ENCODE results near the gene LDHAL6A.

The LDHAL6A gene

GRCh38 chr11:18455686-18456372 lies at the start of gene LDHAL6A:
LDHAL6A (plus strand) TSS chr11:18455856; CDS start chr11:18456681, 825 bp downstream.
- DNase-seq = no peak

DNA sequence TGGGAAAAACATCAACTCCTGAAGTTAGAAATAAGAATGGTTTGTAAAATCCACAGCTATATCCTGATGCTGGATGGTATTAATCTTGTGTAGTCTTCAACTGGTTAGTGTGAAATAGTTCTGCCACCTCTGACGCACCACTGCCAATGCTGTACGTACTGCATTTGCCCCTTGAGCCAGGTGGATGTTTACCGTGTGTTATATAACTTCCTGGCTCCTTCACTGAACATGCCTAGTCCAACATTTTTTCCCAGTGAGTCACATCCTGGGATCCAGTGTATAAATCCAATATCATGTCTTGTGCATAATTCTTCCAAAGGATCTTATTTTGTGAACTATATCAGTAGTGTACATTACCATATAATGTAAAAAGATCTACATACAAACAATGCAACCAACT lies 48.3 kb upstream of the LDHAL6A start:
- peak; percentile 90 for DNase-seq

- no peak for DNase-seq
Measured at GRCh38 chr11:18408558-18409291, 46.9 kb upstream of the LDHAL6A start.

GRCh38 chr11:18416459-18416858 lies 39.2 kb upstream of the LDHAL6A start:
- DNase-seq = no peak

- no peak for DNase-seq
Measured at GRCh38 chr11:18419040-18419439, 36.6 kb upstream of the LDHAL6A start.

DNA sequence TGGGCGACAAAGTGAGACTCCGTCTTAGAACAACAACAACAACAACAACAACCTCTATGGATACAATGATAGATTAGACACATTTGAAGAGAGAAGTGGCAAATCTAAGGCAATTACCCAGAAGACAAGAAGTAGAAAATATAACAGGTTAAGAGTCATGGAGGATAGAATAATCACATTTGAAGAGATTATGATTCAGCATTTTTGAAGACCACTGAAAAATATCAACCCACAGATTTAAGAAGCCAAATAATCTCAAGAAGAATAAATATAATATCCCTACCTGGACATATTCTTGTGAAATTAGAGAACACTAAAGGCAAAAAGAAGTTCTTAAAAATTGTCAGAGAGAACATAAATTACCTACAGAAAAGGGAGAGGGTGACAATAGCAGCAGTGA lies 35.6 kb upstream of the LDHAL6A start:
- DNase-seq = no peak

GRCh38 chr11:18427240-18427639 lies 28.4 kb upstream of the LDHAL6A start:
- DNase-seq = no peak

DNA sequence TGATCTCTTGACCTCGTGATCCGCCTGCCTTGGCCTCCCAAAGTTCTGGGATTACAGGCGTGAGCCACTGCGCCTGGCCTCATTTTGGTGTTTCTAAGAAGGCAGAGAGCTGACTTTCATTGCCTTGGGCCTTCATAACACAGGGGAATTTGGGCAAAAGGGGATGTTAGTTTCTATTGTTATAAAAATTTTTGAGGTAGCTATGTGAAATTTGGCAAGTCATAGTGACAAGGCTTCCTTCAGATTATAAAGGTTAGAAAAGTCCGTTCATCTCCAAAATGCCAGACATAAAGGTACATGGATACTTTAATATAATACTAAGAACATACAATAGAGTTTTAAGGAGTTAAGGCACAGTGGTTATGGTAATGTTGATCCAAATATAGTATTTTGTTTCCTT lies 26.3 kb upstream of the LDHAL6A start:
- no peak for DNase-seq

GRCh38 chr11:18438691-18439090 lies 17.0 kb upstream of the LDHAL6A start:
- no peak for DNase-seq

DNA sequence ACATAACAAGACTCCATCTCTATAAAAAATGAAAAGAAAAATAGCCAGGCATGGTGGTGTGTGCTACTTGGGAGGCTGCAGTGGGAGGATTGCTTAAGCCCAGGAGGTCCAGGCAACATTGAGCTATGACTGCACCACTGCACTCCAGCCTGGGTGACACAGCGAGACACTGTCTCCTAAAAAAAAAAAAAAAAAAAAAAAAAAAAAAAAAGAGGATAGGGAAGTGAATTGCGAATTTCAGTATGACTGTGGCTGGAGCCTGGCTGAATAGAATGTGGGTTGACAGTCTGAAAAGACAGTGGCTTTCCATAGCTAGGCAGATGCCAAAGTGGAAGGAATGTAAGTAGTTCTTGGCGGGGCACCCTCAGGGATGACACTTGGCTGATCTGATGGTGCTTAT lies 6.4 kb upstream of the LDHAL6A start:
- no peak for DNase-seq

- no peak for DNase-seq
Measured at GRCh38 chr11:18452927-18453326, 2.7 kb upstream of the LDHAL6A start.

GRCh38 chr11:18457450-18457849 lies 1.8 kb downstream of the LDHAL6A start:
- peak; percentile 81 for DNase-seq

DNA sequence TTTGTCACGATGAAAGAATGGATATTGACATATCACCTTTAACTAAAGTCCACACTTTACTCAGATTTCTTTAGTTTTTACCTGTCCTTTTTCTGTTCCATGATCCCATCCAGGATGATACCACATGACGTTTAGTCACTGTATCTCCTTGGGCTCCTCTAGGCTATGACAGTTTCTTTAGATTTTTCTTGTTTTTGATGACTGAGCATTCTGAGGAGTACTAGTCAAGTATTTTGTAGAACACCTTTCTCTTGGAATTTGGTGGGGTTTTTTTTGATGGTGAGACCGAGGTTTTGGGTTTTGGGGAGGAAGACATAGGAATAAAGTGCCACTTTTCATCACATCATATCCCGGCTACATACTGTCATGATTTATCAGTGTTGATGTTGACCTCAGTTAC lies 4.0 kb downstream of the LDHAL6A start:
- no peak for DNase-seq

DNA sequence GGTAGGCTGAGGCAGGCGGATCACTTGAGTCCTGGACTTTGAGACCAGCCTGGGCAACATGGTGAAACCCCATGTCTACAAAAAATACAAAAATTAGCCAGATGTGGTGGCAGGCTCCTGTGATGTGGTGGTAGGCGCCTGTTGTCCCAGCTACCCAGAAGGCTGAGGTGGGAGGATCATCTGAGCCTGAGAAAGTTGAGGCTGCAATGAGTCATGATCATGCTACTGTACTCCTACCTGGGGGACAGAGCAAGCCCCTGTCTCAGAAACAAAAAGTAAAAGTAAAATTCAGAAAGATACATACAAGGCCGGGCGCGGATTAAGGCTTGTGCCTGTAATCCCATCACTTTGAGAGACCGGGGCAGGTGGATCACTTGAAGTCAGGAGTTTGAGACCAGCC lies 6.3 kb downstream of the LDHAL6A start:
- no peak for DNase-seq

GRCh38 chr11:18463439-18463838 lies 7.8 kb downstream of the LDHAL6A start:
- DNase-seq = no peak

DNA sequence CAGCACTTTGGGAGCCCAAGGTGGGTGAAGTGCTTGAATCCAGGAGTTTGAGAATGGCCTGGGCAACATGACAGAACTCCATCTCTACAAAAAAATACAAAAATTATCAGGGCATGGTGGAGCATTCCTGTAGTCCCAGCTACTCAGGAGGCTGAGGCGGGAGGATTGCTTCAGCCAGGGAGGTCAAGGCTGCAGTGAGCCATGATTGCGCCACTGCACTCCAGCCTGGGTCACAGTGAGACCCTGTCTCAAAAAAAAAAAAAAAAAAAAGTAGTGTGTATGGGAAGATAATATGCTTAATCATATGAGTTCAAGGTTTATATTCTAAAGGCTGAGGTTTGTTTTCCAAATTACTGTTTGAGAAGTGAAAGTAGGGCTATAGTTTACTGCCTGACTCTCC lies 10.7 kb downstream of the LDHAL6A start:
- DNase-seq = no peak

- DNase-seq = no peak
Measured at GRCh38 chr11:18468059-18468458, 12.4 kb downstream of the LDHAL6A start.

DNA sequence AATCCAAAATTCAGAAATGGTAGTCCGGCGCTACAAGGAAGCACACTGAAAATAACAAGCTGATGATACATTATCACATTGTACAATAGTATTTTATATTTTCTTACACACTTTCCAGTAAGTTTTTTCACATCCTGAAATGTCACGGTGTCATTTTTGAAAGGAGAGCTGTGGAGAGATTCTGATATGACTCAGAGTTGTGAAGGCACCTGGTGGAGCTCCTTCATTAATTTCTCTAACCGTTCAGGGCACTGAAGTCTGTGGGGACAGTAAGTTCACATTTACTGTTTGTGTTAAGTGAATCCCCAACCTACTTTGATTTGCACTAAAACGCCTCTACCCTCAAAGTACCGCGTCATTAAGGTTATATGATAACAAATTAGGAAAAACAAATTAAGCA lies 13.3 kb downstream of the LDHAL6A start:
- no peak for DNase-seq

DNA sequence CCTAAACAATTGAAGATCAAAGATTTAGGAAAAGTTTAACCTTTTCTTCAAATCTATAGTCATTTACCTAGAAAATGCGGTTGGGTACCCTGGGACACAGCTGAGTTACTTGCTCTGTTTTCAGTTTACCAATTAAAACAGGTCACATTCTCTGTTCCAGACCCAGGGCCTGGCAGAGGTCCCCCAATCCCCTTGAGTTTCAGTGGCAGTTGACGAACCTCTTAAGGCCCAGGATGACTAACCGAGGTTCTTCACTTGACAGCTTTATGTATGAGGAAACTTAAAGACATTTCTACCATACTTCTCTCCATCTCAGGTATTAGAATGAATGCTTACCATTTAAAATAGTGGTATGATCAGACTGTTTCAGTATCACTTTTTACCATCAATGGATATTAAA lies 16.3 kb downstream of the LDHAL6A start:
- no peak for DNase-seq

- DNase-seq = no peak
Measured at GRCh38 chr11:18472587-18472986, 16.9 kb downstream of the LDHAL6A start.

- no peak for DNase-seq
Measured at GRCh38 chr11:18479063-18479462, 23.4 kb downstream of the LDHAL6A start.

DNA sequence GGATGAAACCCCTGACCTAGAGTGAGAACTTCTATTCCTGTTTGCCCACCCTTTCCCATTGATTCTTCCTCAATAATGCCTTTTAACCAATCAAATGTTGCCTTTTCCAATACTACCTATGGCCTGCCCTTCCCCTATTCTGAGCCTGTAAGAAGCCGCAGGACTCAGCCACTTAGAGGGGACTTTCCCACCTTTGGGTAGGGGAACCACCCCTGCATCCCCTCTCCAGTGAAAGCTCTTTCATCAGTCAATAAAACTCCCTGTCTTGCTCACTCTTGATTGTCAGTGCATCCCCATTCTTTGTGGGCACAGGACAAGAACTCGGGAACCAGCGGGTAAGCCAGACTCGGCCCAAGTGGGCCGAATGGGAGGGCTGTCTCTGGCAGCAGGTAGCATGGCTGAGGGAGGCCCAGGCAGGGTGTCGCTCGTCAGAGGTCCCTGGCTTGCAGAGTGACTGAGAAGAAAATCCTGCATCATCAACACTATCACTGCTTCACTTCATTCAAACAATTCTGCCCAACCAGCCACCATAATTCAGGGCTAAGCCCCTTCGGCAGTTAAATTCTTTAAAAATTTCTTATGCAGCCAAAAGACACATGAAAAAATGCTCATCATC lies 30.4 kb downstream of the LDHAL6A start:
- no peak for DNase-seq

DNA sequence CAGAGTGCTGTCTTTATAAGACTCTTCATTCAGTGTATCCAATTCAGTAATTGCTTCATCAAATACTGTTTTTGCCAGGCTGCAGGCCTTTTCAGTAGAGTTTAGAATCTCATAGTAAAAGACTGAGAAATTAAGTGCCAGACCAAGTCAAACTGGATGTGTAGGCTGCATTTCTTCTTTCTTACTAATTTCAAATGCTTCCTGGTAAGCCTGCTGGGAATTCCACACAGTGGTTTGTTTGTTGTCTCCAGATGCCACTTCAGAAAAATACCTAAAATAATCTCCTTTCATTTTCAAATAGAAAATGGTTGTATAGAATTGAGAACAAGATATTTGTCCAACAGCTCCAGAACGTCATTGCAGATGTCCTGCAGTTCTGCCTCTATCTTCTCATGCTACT lies 34.7 kb downstream of the LDHAL6A start:
- DNase-seq = no peak

Measured in DMS53 (cell line).